Keratinocyte (primary cell): ENCODE data around the gene FA2H. TPM values are rescaled to one million over a fixed set of nuclear protein-coding genes. Genes with fewer than 3 reads are reported as not detected.

Experiments
- DNase-seq: peaks from one replicate; pipeline ENCODE4 v3.0.0-alpha.2; 2011; ENCODE audit warnings: low read depth, missing footprints, low spot score
- FAIRE-seq: peaks from 2 replicates; lab custom pipeline; 2011; peaks lifted over from hg19 to GRCh38; lab: Jason Lieb, UNC
- H2AFZ ChIP-seq: 2 replicates; pipeline ENCODE4 v1.6.0; 2012; ENCODE audit warnings: low read length, control low read depth, inconsistent platforms; ENCODE audit not compliant: control insufficient read depth
- H3K27ac ChIP-seq: 2 replicates; pipeline ENCODE4 v1.5.1; 2011; ENCODE audit warnings: low read length; ENCODE audit not compliant: control insufficient read depth, insufficient read depth
- H3K27me3 ChIP-seq: 3 replicates; pipeline ENCODE4 v1.6.0; 2011; ENCODE audit warnings: low read length; ENCODE audit not compliant: control insufficient read depth, insufficient read depth; ENCODE audit errors: extremely low read depth
- H3K36me3 ChIP-seq, 2 experiments: 2 replicates in 1 of 2; 3 replicates in 1 of 2; pipeline ENCODE4 v1.5.1; 2011; ENCODE audit warnings: low read length in 2 of 2, mild to moderate bottlenecking in 1 of 2; ENCODE audit not compliant: control insufficient read depth in 2 of 2, insufficient read depth in 2 of 2; ENCODE audit errors: extremely low read depth in 1 of 2
- H3K4me1 ChIP-seq: 3 replicates; pipeline ENCODE4 v1.5.1; 2011; ENCODE audit warnings: low read length; ENCODE audit not compliant: control insufficient read depth, insufficient read depth; ENCODE audit errors: extremely low read depth
- H3K4me2 ChIP-seq: 3 replicates; pipeline ENCODE4 v1.6.0; 2011; ENCODE audit warnings: low read depth, low read length; ENCODE audit not compliant: control insufficient read depth, insufficient read depth; ENCODE audit errors: extremely low read depth
- H3K4me3 ChIP-seq, 3 experiments: fragments of 200-600 bp in 1 of 3; sonication (generic) in 1 of 3; 2 replicates in 2 of 3; 3 replicates in 1 of 3; pipeline ENCODE4 v1.5.1; 2011 to 2016; ENCODE audit warnings: low read length in 3 of 3, mild to moderate bottlenecking in 3 of 3, control low read depth in 2 of 3, inconsistent platforms in 1 of 3, low read depth in 1 of 3, mixed read lengths in 1 of 3, mixed run types in 1 of 3, moderate library complexity in 1 of 3; ENCODE audit not compliant: control insufficient read depth in 2 of 3, insufficient read depth in 2 of 3; ENCODE audit errors: extremely low read depth in 1 of 3
- H3K79me2 ChIP-seq: 2 replicates; pipeline ENCODE4 v1.6.0; 2012; ENCODE audit warnings: low read length; ENCODE audit not compliant: control insufficient read depth, insufficient read depth
- H3K9ac ChIP-seq: 3 replicates; pipeline ENCODE4 v1.6.0; 2011; ENCODE audit warnings: low read length; ENCODE audit not compliant: control insufficient read depth, insufficient read depth; ENCODE audit errors: extremely low read depth
- H3K9me1 ChIP-seq: 3 replicates; pipeline ENCODE4 v1.6.0; 2011; ENCODE audit warnings: low read length; ENCODE audit not compliant: control insufficient read depth, insufficient read depth; ENCODE audit errors: extremely low read depth
- H3K9me3 ChIP-seq: 2 replicates; pipeline ENCODE4 v1.5.1; 2012; ENCODE audit warnings: low read depth, low read length; ENCODE audit not compliant: control insufficient read depth
- H4K20me1 ChIP-seq: 3 replicates; pipeline ENCODE4 v1.6.0; 2011; ENCODE audit warnings: low read length; ENCODE audit not compliant: control insufficient read depth, insufficient read depth; ENCODE audit errors: extremely low read depth
- CTCF ChIP-seq, 3 experiments: IDR thresholded peaks in 1 of 3; conservative IDR thresholded peaks in 1 of 3; optimal IDR thresholded peaks in 1 of 3; 2 replicates in 2 of 3; 3 replicates in 1 of 3; pipeline versions ENCODE3 to v1.5.1; 2011; ENCODE audit warnings: low read length in 3 of 3, mild to moderate bottlenecking in 3 of 3, moderate library complexity in 2 of 3, control low read depth in 1 of 3, inconsistent platforms in 1 of 3; ENCODE audit not compliant: insufficient read depth in 2 of 3; ENCODE audit errors: extremely low read depth in 1 of 3
- EZH2 ChIP-seq: IDR thresholded peaks from one replicate; pipeline ENCODE4 v1.6.1; 2012; ENCODE audit warnings: inconsistent platforms, mild to moderate bottlenecking, low read length, moderate library complexity
- dilution Hi-C: fragments of 300-500 bp; cut with MboI; formaldehyde crosslinking; loops from one replicate; pipeline ENCODE4 v1.7.0; 2020; ENCODE audit warnings: low sequenced_read_pairs; ENCODE audit not compliant: extremely low pct_ligation_motif_present
- polyA plus RNA-seq, 5 experiments: library from polyadenylated mRNA; depleted of rRNA in 3 of 5; stranded (reverse) in 3 of 5; stranded (forward) in 1 of 5; unstranded in 1 of 5; fragments of >200 nt; gene quantifications; 1 replicate in 1 of 5; 2 replicates in 3 of 5; 3 replicates in 1 of 5; pipeline versions ENCODE4 v1.2.1 to v1.2.3, GENCODE V29; 2011 to 2012; ENCODE audit warnings: missing spikeins in 2 of 5, low read depth in 1 of 5, low replicate concordance in 1 of 5

Gene FA2H
- polyA plus RNA-seq, 1 donor (not counting 4 experiments of a cell fraction or from before 2014, with no cell fraction given): 0.16 TPM

GRCh38 chr16:74771656-74772315 is 2.8 kb downstream of the FA2H start:
- H2AFZ ChIP-seq: no peak overlapping the region
- peaks cover 4% of the 10 kb centered on the region for H3K4me1 ChIP-seq
- H3K36me3 ChIP-seq: no peaks in the 10 kb centered on the region
- DNase-seq (no peak), FAIRE-seq (no peak)
- peaks cover 19% of the 10 kb centered on the region for H3K27me3 ChIP-seq
- H3K9ac ChIP-seq: no peak overlapping the region
- no peak overlapping the region for H3K4me3 ChIP-seq
- H3K9me1 ChIP-seq: no peaks in the 10 kb centered on the region
- H3K4me2 ChIP-seq: no peak overlapping the region
- H3K79me2 ChIP-seq: no peaks in the 10 kb centered on the region
- H3K27ac ChIP-seq: no peak overlapping the region
- dilution Hi-C loops: no loop called here
- no peaks in the 10 kb centered on the region for H3K9me3 ChIP-seq
- TF ChIP-seq CTCF (optimal IDR thresholded peaks at IDR 0.05 in 1 of 3, IDR thresholded peaks at IDR 0.05 in 1 of 3, conservative IDR thresholded peaks at IDR 0.05 in 1 of 3; ENCODE audit: extremely low read depth in 1 of 3, insufficient read depth in 2 of 3, low read length in 3 of 3) (no peak), EZH2 (no peak)
- H4K20me1 ChIP-seq: no peaks in the 10 kb centered on the region

DNA sequence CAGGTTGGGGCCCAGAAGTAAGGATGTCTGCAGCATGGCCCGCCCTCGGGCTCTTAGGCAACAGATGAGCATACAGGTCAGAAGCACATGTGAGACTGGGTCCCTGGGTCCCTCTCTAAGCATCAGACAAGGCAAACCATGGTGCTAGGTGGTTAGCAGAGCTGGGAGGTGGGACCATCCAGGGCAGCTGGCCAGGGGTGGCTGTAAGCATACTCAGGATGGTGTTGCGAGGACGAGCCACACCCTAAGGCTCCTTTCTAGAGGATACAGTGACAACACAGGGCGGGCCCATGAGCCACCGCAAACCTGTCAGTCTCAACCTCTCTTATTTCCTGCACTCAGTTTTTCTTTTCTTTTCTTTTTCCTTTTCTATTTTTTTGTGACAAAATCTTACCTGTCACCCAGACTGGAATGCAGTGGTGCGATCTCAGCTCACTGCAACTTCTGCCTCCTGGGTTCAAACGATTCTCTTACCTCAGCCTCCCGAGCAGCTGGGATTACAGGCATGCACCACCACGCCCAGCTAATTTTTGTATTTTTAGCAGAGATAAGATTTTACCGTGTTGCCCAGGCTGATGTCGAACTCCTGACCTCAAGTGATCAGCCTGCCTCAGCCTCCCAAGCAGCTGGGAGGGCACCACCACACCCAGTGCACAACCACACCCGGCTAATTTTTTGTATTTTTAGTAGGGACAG is 3.6 kb downstream of the FA2H start:
- Histone ChIP-seq H4K20me1 (no peaks in the 10 kb centered on the region), H3K9ac (no peak overlapping the region), H3K27ac (no peak overlapping the region), H3K4me2 (no peak overlapping the region), H3K79me2 (no peaks in the 10 kb centered on the region), H3K4me3 (no peak overlapping the region), H3K9me3 (no peaks in the 10 kb centered on the region), H3K27me3 (peaks cover 19% of the 10 kb centered on the region), H2AFZ (no peak overlapping the region), H3K9me1 (no peaks in the 10 kb centered on the region), H3K4me1 (peaks cover 4% of the 10 kb centered on the region), H3K36me3 (no peaks in the 10 kb centered on the region)
- no peak for DNase-seq
- no peak for TF ChIP-seq EZH2
- no peak for TF ChIP-seq CTCF (optimal IDR thresholded peaks at IDR 0.05 in 1 of 3, IDR thresholded peaks at IDR 0.05 in 1 of 3, conservative IDR thresholded peaks at IDR 0.05 in 1 of 3; ENCODE audit: extremely low read depth in 1 of 3, insufficient read depth in 2 of 3, low read length in 3 of 3)
- dilution Hi-C loops: no loop called here
- FAIRE-seq: no peak
